ENCODE data around the gene KCNJ8. TPM values are rescaled to one million over a fixed set of nuclear protein-coding genes. Genes with fewer than 3 reads are reported as not detected.

The KCNJ8 gene
- polyA plus RNA-seq, 4 donors, result 16.6 to 22.3 (median 19.5) TPM

DNA sequence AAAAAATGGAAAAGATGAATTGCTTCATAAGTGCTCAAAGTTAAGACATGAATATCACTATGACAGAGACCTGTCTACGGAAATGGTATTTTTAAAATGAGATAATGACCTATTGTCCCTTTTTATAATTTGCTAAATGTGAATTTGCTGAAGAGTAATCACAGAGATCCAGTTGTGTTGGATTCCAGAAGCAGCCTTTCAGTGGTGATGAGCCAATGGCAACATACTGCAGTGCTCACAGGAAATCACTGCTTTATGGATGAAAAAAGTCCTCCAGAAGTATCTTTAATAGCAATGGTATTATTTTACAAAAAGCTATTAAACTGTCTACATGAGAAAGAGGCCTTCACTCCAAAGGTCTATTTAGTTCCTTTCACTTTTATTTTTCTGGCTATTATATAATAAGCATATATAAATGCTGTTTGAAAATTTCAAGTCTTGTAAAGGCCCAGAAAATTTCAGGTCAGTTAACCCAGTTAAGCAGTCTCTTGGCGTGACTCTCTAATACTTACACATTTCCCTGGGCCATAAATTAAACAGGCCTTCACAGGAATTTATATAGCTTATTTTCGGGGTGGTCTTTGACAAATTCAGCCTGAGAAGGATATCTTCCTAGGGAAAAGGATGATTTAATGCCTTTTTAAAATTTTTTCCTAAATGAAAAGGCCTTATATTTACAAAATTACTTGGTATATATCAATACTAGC lies 55.4 kb downstream of the KCNJ8 start:
- DNase-seq (ENCODE audit: low read depth in 4 of 4, low spot score in 2 of 4), result peak in 2 of 4 donors; percentile 47 to 59

GRCh38 chr12:21718403-21718802 lies 56.1 kb downstream of the KCNJ8 start:
- DNase-seq (ENCODE audit: low read depth in 4 of 4, low spot score in 2 of 4), result no peak

DNA sequence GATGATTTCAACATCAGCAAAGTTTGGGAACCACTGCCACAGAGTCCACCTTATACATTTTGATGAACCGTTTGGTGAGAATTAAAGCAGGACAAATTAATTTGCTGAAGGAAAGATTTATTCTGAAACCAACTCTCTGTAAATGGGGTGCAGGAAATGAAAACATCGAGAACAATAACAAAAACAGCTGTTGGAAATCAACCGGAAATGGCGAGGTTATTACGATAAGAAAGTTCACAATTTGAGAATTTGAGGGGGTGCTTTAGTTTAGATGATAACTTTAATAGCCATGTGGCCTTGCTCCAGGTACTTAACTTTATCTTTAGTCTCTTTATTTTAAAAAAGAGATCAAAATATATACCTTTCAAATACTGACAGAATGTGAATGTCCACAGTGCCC lies 56.7 kb downstream of the KCNJ8 start:
- no peak for DNase-seq (ENCODE audit: low read depth in 4 of 4, low spot score in 2 of 4)

DNA sequence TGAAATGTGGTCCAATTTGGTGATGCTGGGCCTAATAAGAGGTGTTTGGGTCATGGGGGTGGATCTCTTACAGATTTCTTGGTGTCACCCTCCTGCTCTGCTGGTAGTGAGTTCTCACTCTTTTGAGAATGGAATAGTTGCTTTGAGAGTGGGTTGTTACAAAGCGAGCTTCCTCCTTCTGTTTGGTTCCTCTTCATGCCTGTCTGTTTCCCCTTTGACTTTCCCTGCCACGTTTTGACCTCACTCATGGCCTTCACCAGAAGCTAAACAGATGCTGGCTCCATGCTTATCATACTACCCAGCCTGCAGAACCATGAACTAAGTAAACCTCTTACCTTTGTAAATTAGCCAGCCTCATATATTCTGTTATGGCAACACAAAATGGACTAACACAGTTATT lies 59.1 kb downstream of the KCNJ8 start:
- DNase-seq (ENCODE audit: low read depth in 4 of 4, low spot score in 2 of 4), result no peak

Other genes with a start within 250 kb of the KCNJ8 start
- gene SPX, start 248.4 kb downstream of the KCNJ8 start, polyA plus RNA-seq (ENCODE audit: insufficient read length in 4 of 4), result 10 to 100 TPM; 14.4 to 18.2 (median 15.4) TPM
- gene GYS2, start 169.9 kb downstream of the KCNJ8 start, polyA plus RNA-seq (ENCODE audit: insufficient read length in 4 of 4), result under 1 TPM in 2 of 4 donors, not detected in 2; 0.16 to 0.32 TPM
- gene LDHB, start 116.9 kb downstream of the KCNJ8 start, polyA plus RNA-seq (ENCODE audit: insufficient read length in 4 of 4), result 1,000 to 10,000 TPM; 1,222 to 1,798 (median 1,438) TPM
- 10 to 100 TPM; 22.2 to 26.9 (median 22.8) TPM for gene ABCC9, start 166.7 kb upstream of the KCNJ8 start, polyA plus RNA-seq (ENCODE audit: insufficient read length in 4 of 4)